Loucy (cell line): Measurements from ENCODE around the gene ZNF423.

Source experiments
- H2AFZ ChIP-seq: fragments of 200-600 bp; sonication (generic); 2 replicates; pipeline ENCODE4 v1.6.0; 2016; ENCODE audit warnings: antibody characterized with exemption, mild to moderate bottlenecking, low read length, moderate library complexity
- H3F3A ChIP-seq: fragments of 200-600 bp; 2 replicates; pipeline ENCODE4 v1.6.0; 2016; ENCODE audit warnings: antibody characterized with exemption, low read depth, mild to moderate bottlenecking
- H3K27me3 ChIP-seq: fragments of 200-600 bp; sonication (generic); 2 replicates; pipeline ENCODE4 v1.6.1; 2014; ENCODE audit warnings: low read length, mild to moderate bottlenecking; ENCODE audit not compliant: insufficient read depth, poor library complexity, severe bottlenecking
- H3K36me3 ChIP-seq: fragments of 200-600 bp; sonication (generic); 2 replicates; pipeline ENCODE4 v1.6.1; 2016; ENCODE audit warnings: low read length; ENCODE audit not compliant: insufficient read depth
- H3K4me1 ChIP-seq: fragments of 200-600 bp; sonication (generic); 2 replicates; pipeline ENCODE4 v1.5.1; 2014; ENCODE audit warnings: low read length, mild to moderate bottlenecking; ENCODE audit not compliant: insufficient read depth, poor library complexity, severe bottlenecking
- H3K4me2 ChIP-seq: fragments of 200-600 bp; sonication (generic); 2 replicates; pipeline ENCODE4 v1.6.0; 2014; ENCODE audit warnings: antibody characterized with exemption, low read length, low read depth, mild to moderate bottlenecking; ENCODE audit not compliant: poor library complexity, severe bottlenecking
- H3K4me3 ChIP-seq: fragments of 200-600 bp; sonication (generic); 2 replicates; pipeline ENCODE4 v1.5.1; 2014; ENCODE audit warnings: low read length, mild to moderate bottlenecking, mixed read lengths; ENCODE audit not compliant: poor library complexity, severe bottlenecking
- H3K79me2 ChIP-seq: fragments of 200-600 bp; sonication (generic); 2 replicates; pipeline ENCODE4 v1.6.1; 2014; ENCODE audit warnings: low read length; ENCODE audit not compliant: insufficient read depth
- H3K9ac ChIP-seq: fragments of 200-600 bp; sonication (generic); 2 replicates; pipeline ENCODE4 v1.6.0; 2014; ENCODE audit warnings: mild to moderate bottlenecking, low read depth, low read length, moderate library complexity; ENCODE audit not compliant: poor library complexity, severe bottlenecking
- H3K9me2 ChIP-seq: fragments of 200-600 bp; sonication (generic); replicated peaks from 2 replicates; pipeline ENCODE4 v1.6.1; 2016; ENCODE audit warnings: low read depth, low read length, mixed read lengths
- H3K9me3 ChIP-seq: fragments of 200-600 bp; sonication (generic); 2 replicates; pipeline ENCODE4 v1.6.1; 2014; ENCODE audit warnings: mild to moderate bottlenecking, antibody characterized with exemption, low read length, low read depth; ENCODE audit not compliant: insufficient read depth
- H4K20me1 ChIP-seq: fragments of 200-600 bp; sonication (generic); 2 replicates; pipeline ENCODE4 v1.6.0; 2014; ENCODE audit warnings: antibody characterized with exemption, low read length, mild to moderate bottlenecking; ENCODE audit not compliant: insufficient read depth, poor library complexity, severe bottlenecking
- EZH2phosphoT487 ChIP-seq: fragments of 200-600 bp; IDR thresholded peaks from 2 replicates; pipeline ENCODE4 v1.6.1; 2018; ENCODE audit warnings: antibody characterized with exemption, mild to moderate bottlenecking, moderate library complexity, borderline replicate concordance
- TF ChIP-seq, protein P1 (sequence below): fragments of 200-600 bp; sonication (generic); conservative IDR thresholded peaks from 2 replicates; pipeline ENCODE4 v1.5.1; 2014; ENCODE audit warnings: mild to moderate bottlenecking, antibody characterized with exemption, low read length

ZNF423 gene

GRCh38 chr16:49440156-49441065 is 415.5 kb downstream of the ZNF423 start:
- no peaks in the 10 kb centered on the region for H3K79me2 ChIP-seq
- peaks cover 32% of the 10 kb centered on the region for H3K4me1 ChIP-seq
- H3K9me2 ChIP-seq: no peaks in the 10 kb centered on the region
- no peak overlapping the region for H3K4me3 ChIP-seq
- H3K36me3 ChIP-seq: no peaks in the 10 kb centered on the region
- TF ChIP-seq, protein P1, sequence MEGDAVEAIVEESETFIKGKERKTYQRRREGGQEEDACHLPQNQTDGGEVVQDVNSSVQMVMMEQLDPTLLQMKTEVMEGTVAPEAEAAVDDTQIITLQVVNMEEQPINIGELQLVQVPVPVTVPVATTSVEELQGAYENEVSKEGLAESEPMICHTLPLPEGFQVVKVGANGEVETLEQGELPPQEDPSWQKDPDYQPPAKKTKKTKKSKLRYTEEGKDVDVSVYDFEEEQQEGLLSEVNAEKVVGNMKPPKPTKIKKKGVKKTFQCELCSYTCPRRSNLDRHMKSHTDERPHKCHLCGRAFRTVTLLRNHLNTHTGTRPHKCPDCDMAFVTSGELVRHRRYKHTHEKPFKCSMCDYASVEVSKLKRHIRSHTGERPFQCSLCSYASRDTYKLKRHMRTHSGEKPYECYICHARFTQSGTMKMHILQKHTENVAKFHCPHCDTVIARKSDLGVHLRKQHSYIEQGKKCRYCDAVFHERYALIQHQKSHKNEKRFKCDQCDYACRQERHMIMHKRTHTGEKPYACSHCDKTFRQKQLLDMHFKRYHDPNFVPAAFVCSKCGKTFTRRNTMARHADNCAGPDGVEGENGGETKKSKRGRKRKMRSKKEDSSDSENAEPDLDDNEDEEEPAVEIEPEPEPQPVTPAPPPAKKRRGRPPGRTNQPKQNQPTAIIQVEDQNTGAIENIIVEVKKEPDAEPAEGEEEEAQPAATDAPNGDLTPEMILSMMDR: peak; percentile 59
- no peak for TF ChIP-seq EZH2phosphoT487
- peak overlapping the region; percentile 80 for H3K9ac ChIP-seq
- H4K20me1 ChIP-seq: no peaks in the 10 kb centered on the region
- H3F3A ChIP-seq: no peaks in the 10 kb centered on the region
- peak overlapping the region; percentile 66 for H2AFZ ChIP-seq
- H3K4me2 ChIP-seq: peak overlapping the region; percentile 83
- no peaks in the 10 kb centered on the region for H3K27me3 ChIP-seq
- H3K9me3 ChIP-seq: no peaks in the 10 kb centered on the region

GRCh38 chr16:49439676-49440075 is 416.2 kb downstream of the ZNF423 start:
- H3K9ac ChIP-seq: no peak overlapping the region
- H3K4me2 ChIP-seq: no peak overlapping the region
- no peaks in the 10 kb centered on the region for H3K9me2 ChIP-seq
- H3F3A ChIP-seq: no peaks in the 10 kb centered on the region
- H3K27me3 ChIP-seq: no peaks in the 10 kb centered on the region
- no peaks in the 10 kb centered on the region for H3K9me3 ChIP-seq
- H4K20me1 ChIP-seq: no peaks in the 10 kb centered on the region
- no peaks in the 10 kb centered on the region for H3K79me2 ChIP-seq
- peaks cover 26% of the 10 kb centered on the region for H3K4me1 ChIP-seq
- H3K4me3 ChIP-seq: no peak overlapping the region
- no peaks in the 10 kb centered on the region for H3K36me3 ChIP-seq
- no peak overlapping the region; the same call in 1 of the 2 replicates for H2AFZ ChIP-seq
- TF ChIP-seq, protein P1: no peak
- no peak for TF ChIP-seq EZH2phosphoT487

GRCh38 chr16:49439050-49439449 is 416.9 kb downstream of the ZNF423 start:
- no peaks in the 10 kb centered on the region for H3K27me3 ChIP-seq
- H3K36me3 ChIP-seq: no peaks in the 10 kb centered on the region
- H4K20me1 ChIP-seq: no peaks in the 10 kb centered on the region
- H3K9me2 ChIP-seq: no peaks in the 10 kb centered on the region
- H3K9me3 ChIP-seq: no peaks in the 10 kb centered on the region
- no peaks in the 10 kb centered on the region for H3K79me2 ChIP-seq
- no peak overlapping the region for H3K4me3 ChIP-seq
- H2AFZ ChIP-seq: no peak overlapping the region
- H3K9ac ChIP-seq: no peak overlapping the region
- H3K4me1 ChIP-seq: peaks cover 26% of the 10 kb centered on the region
- H3F3A ChIP-seq: no peaks in the 10 kb centered on the region
- H3K4me2 ChIP-seq: no peak overlapping the region
- TF ChIP-seq EZH2phosphoT487: no peak
